Activated B cell treated with CpG ODN at 0.5 μM for 24 hours (primary cell): ENCODE results near the gene GFOD2. TPM values are rescaled to one million over a fixed set of nuclear protein-coding genes. Genes with fewer than 3 reads are reported as not detected.

Experiments used
- ATAC-seq: fragments of 200-7000 bp; cut with Tn5 transposase; one replicate; pipeline ENCODE4 v1.10.0; 2021; ENCODE audit warnings: low read depth, mild to moderate bottlenecking, moderate library complexity
- CTCF ChIA-PET: fragments of 350-600 bp; sonication (Branson Sonifier 250); formaldehyde crosslinking; loops from one replicate; lab custom pipeline; 2021; ENCODE audit warnings: antibody characterized with exemption; lab: Charles Lee
- POLR2A ChIA-PET: fragments of 350-600 bp; sonication (Branson Sonifier 250); formaldehyde crosslinking; loops from one replicate; lab custom pipeline; 2021; ENCODE audit warnings: antibody characterized with exemption; lab: Charles Lee
- DNase-seq: peaks from one replicate; pipeline ENCODE4 v3.0.0; 2022
- H3K27ac Mint-ChIP-seq: one replicate; pipeline ENCODE4 v1.8.0; 2020; ENCODE audit warnings: mixed read lengths
- H3K27me3 Mint-ChIP-seq: one replicate; pipeline ENCODE4 v1.8.0; 2021; ENCODE audit warnings: mixed read lengths
- H3K36me3 Mint-ChIP-seq: one replicate; pipeline ENCODE4 v1.8.0; 2021; ENCODE audit warnings: low read depth, mixed read lengths
- H3K4me1 Mint-ChIP-seq: one replicate; pipeline ENCODE4 v1.8.0; 2021; ENCODE audit warnings: mixed read lengths
- H3K4me3 Mint-ChIP-seq: one replicate; pipeline ENCODE4 v1.8.0; 2020; ENCODE audit warnings: mild to moderate bottlenecking, mixed read lengths
- H3K9me3 Mint-ChIP-seq: one replicate; pipeline ENCODE4 v1.8.0; 2020; ENCODE audit warnings: mixed read lengths
- CTCF ChIP-seq: fragments of 200-600 bp; IDR thresholded peaks from one replicate; pipeline ENCODE4 v1.8.0; 2022; ENCODE audit warnings: antibody characterized with exemption, mild to moderate bottlenecking
- intact Hi-C: fragments of 100-400 bp; cut with micrococcal nuclease; formaldehyde crosslinking; loops from one replicate; pipeline ENCODE4 v1.15.1; 2024
- total RNA-seq: library from RNA; stranded (reverse); gene quantifications from 2 replicates; pipeline ENCODE4 v1.2.3, GENCODE V29; 2022

The GFOD2 gene
- total RNA-seq, 1 donor from 2014 or later, result 12.6 TPM

- Mint-ChIP-seq H3K27me3 (no peaks in the 10 kb centered on the region), H3K9me3 (no peaks in the 10 kb centered on the region), H3K4me1 (peaks cover 43% of the 10 kb centered on the region), H3K27ac (peak within 1 kb of the TSS; percentile 85), H3K4me3 (peak within 1 kb of the TSS; percentile 87), H3K36me3 (no peaks in the 10 kb centered on the region)
- DNase-seq (peak; percentile 77), ATAC-seq (peak; percentile 71)
- ChIA-PET CTCF (interaction anchor here (0.6 to 6.6 kb wide), 16 partner anchors 23 to 186 kb away, joined by 3 to 61 read pairs (median 4); partner anchors contain the start of genes ATP6V0D1 and CARMIL2), POLR2A (interaction anchor here (0.7 to 2.5 kb wide), 9 partner anchors 22 to 418 kb away, joined by 3 to 9 read pairs (median 5); partner anchors contain the start of genes ATP6V0D1, CARMIL2, CTCF and GFOD2)
- intact Hi-C loops, result loop anchor here (5.0 to 10.0 kb wide), 5 partner anchors 240 to 568 kb away; partner anchors contain the start of genes B3GNT9, ESRP2, FBXL8 and TRADD
- no peak for TF ChIP-seq CTCF
Observed at GRCh38 chr16:67666559-67667452, 52.3 kb downstream of the GFOD2 start, which contains the start of the genes C16orf86 and ENKD1. C16orf86 (plus strand) TSS chr16:67666814; CDS start chr16:67666971, 157 bp downstream. ENKD1 (minus strand) TSS chr16:67666750; CDS start chr16:67666442, 308 bp downstream.

- ATAC-seq, result no peak
- no peak for TF ChIP-seq CTCF
- no peak for DNase-seq
- Mint-ChIP-seq H3K4me3 (peak overlapping the region; percentile 69), H3K27me3 (no peaks in the 10 kb centered on the region), H3K9me3 (no peaks in the 10 kb centered on the region), H3K4me1 (peaks cover 50% of the 10 kb centered on the region), H3K36me3 (no peaks in the 10 kb centered on the region), H3K27ac (no peak overlapping the region)
- intact Hi-C loops, result loop anchor here (5.0 to 10.0 kb wide), 5 partner anchors 239 to 569 kb away; partner anchors contain the start of genes B3GNT9, ESRP2, FBXL8 and TRADD
- CTCF ChIA-PET, result interaction anchor here (1.1 to 6.6 kb wide), 6 partner anchors 22 to 185 kb away, joined by 3 to 61 read pairs (median 14); partner anchors contain the start of genes ATP6V0D1 and CARMIL2
- POLR2A ChIA-PET, result interaction anchor here (0.7 to 2.5 kb wide), 4 partner anchors 21 to 145 kb away, joined by 3 to 9 read pairs (median 5); partner anchors contain the start of gene CARMIL2
Observed at GRCh38 chr16:67666032-67666551, 53.0 kb downstream of the GFOD2 start.

- ATAC-seq (no peak), DNase-seq (no peak)
- ChIA-PET POLR2A (interaction anchor here (0.9 to 1.9 kb wide), 3 partner anchors 20 to 118 kb away, joined by 3 to 6 read pairs (median 4); no protein-coding TSS in a partner anchor), CTCF (interaction anchor here (1.1 to 6.6 kb wide), 3 partner anchors 21 to 172 kb away, joined by 4 to 44 read pairs (median 15); partner anchors contain the start of gene CARMIL2)
- intact Hi-C loops, result loop anchor here (5.0 to 10.0 kb wide), 5 partner anchors 238 to 569 kb away; partner anchors contain the start of genes B3GNT9, ESRP2, FBXL8 and TRADD
- H3K9me3 Mint-ChIP-seq, result no peaks in the 10 kb centered on the region
- H3K4me3 Mint-ChIP-seq, result peak overlapping the region; percentile 69
- TF ChIP-seq CTCF, result no peak
- peaks cover 51% of the 10 kb centered on the region for H3K4me1 Mint-ChIP-seq
- peaks cover under 1% of the 10 kb centered on the region for H3K36me3 Mint-ChIP-seq
- no peak overlapping the region for H3K27ac Mint-ChIP-seq
- no peaks in the 10 kb centered on the region for H3K27me3 Mint-ChIP-seq
Observed at GRCh38 chr16:67665598-67665997, 53.5 kb downstream of the GFOD2 start.

GRCh38 chr16:67664871-67665270, 54.2 kb downstream of the GFOD2 start:
- ATAC-seq (no peak), DNase-seq (no peak)
- H3K4me3 Mint-ChIP-seq, result peak overlapping the region; percentile 13
- peaks cover 5% of the 10 kb centered on the region for H3K36me3 Mint-ChIP-seq
- no peaks in the 10 kb centered on the region for H3K27me3 Mint-ChIP-seq
- TF ChIP-seq CTCF, result no peak
- intact Hi-C loops, result loop anchor here (5.0 to 10.0 kb wide), 6 partner anchors 238 to 570 kb away; partner anchors contain the start of genes B3GNT9, ESRP2, FBXL8 and FHOD1
- peak overlapping the region; percentile 19 for H3K27ac Mint-ChIP-seq
- no peaks in the 10 kb centered on the region for H3K9me3 Mint-ChIP-seq
- H3K4me1 Mint-ChIP-seq, result peaks cover 50% of the 10 kb centered on the region
- CTCF ChIA-PET, result interaction anchor here (6.6 kb wide), 1 partner anchor 145 kb away, joined by 44 read pairs; no protein-coding TSS in a partner anchor
- POLR2A ChIA-PET, result interaction anchor here (0.6 to 1.9 kb wide), 5 partner anchors 19 to 234 kb away, joined by 3 to 6 read pairs (median 3); no protein-coding TSS in a partner anchor
